Natural killer cell (primary cell): ENCODE results near the gene CCNDBP1. TPM values are rescaled to one million over a fixed set of nuclear protein-coding genes. Genes with fewer than 3 reads are reported as not detected.

Source experiments
- ATAC-seq, 3 donors: fragments of 150-1000 bp in 2 of 3; fragments of 200-7000 bp in 1 of 3; cut with Tn5 transposase; 1 replicate in 1 of 3; 2 replicates in 2 of 3; pipeline ENCODE4 v1.10.0; 2021; ENCODE audit warnings: mild to moderate bottlenecking in 2 of 3, moderate library complexity in 2 of 3
- DNase-seq, 2 donors: peaks; one replicate each; pipeline versions ENCODE4 v3.0.0 to v3.0.0-alpha.2; 2013 to 2021; ENCODE audit warnings: mixed read lengths in 1 of 2
- H3K27ac ChIP-seq: one replicate; pipeline ENCODE4 v1.5.1; 2013; ENCODE audit warnings: mild to moderate bottlenecking, low read length
- H3K27me3 ChIP-seq: one replicate; pipeline ENCODE4 v1.6.1; 2013; ENCODE audit warnings: low read length; ENCODE audit not compliant: control insufficient read depth, insufficient read depth
- H3K36me3 ChIP-seq: one replicate; pipeline ENCODE4 v1.6.1; 2013; ENCODE audit warnings: low read length; ENCODE audit not compliant: control insufficient read depth, insufficient read depth
- H3K4me1 ChIP-seq: one replicate; pipeline ENCODE4 v1.6.1; 2013; ENCODE audit warnings: low read length; ENCODE audit not compliant: control insufficient read depth, insufficient read depth
- H3K4me3 ChIP-seq: one replicate; pipeline ENCODE4 v1.5.1; 2013; ENCODE audit warnings: low read length
- H3K9me3 ChIP-seq: one replicate; pipeline ENCODE4 v1.6.1; 2013; ENCODE audit warnings: low read length; ENCODE audit not compliant: control insufficient read depth, insufficient read depth
- H3K27ac Mint-ChIP-seq, 2 donors: one replicate each; pipeline ENCODE4 v1.8.0; 2022; ENCODE audit warnings: mild to moderate bottlenecking in 2 of 2, mixed read lengths in 2 of 2, moderate library complexity in 1 of 2
- H3K27me3 Mint-ChIP-seq, 2 donors: one replicate each; pipeline ENCODE4 v1.8.0; 2022; ENCODE audit warnings: low read depth in 2 of 2, mixed read lengths in 2 of 2
- H3K36me3 Mint-ChIP-seq: one replicate; pipeline ENCODE4 v1.8.0; 2022; ENCODE audit warnings: mixed read lengths
- H3K4me1 Mint-ChIP-seq, 2 donors: one replicate each; pipeline ENCODE4 v1.8.0; 2022; ENCODE audit warnings: mixed read lengths in 2 of 2
- H3K4me3 Mint-ChIP-seq: one replicate; pipeline ENCODE4 v1.8.0; 2022; ENCODE audit warnings: mild to moderate bottlenecking, moderate library complexity, mixed read lengths
- H3K9me3 Mint-ChIP-seq, 2 donors: one replicate each; pipeline ENCODE4 v1.8.0; 2022; ENCODE audit warnings: mixed read lengths in 2 of 2
- CTCF ChIP-seq: fragments of 200-600 bp; IDR thresholded peaks from one replicate; pipeline ENCODE4 v1.8.0; 2022; ENCODE audit warnings: antibody characterized with exemption
- WGBS: methylation state at CpG from one replicate; pipeline ENCODE4 v1.1.7; 2013; ENCODE audit warnings: missing lambda C conversion rate; ENCODE audit not compliant: insufficient coverage; 5-methylcytosine and 5-hydroxymethylcytosine counted together
- intact Hi-C: fragments of 100-400 bp; cut with micrococcal nuclease; formaldehyde crosslinking; loops from one replicate; pipeline ENCODE4 v1.14.2; 2022
- total RNA-seq, 4 donors: library from RNA; stranded (reverse); fragments of 120-200 nt in 1 of 4; gene quantifications; one replicate each; pipeline versions ENCODE4 v1.2.3 to v1.2.4, GENCODE V29; 2013 to 2022

Gene CCNDBP1
- total RNA-seq, 3 donors from 2014 or later (not counting 1 experiment from before 2014, with no cell fraction given), result 120 to 150 (median 129) TPM

- DNase-seq, result no peak
- Histone ChIP-seq H3K27ac (no peak overlapping the region), H3K4me1 (peaks cover 24% of the 10 kb centered on the region), H3K4me3 (no peak overlapping the region), H3K9me3 (no peaks in the 10 kb centered on the region), H3K27me3 (no peaks in the 10 kb centered on the region), H3K36me3 (no peaks in the 10 kb centered on the region)
- Mint-ChIP-seq H3K27me3 (peaks cover 3 to 9% of the 10 kb centered on the region in 2 donors), H3K36me3 (no peaks in the 10 kb centered on the region), H3K9me3 (no peaks in the 10 kb centered on the region), H3K27ac (peak overlapping the region in 1 of 2 donors; percentile 29), H3K4me3 (no peak overlapping the region), H3K4me1 (peaks cover 0 to 25% of the 10 kb centered on the region in 2 donors)
- TF ChIP-seq CTCF, result no peak
- intact Hi-C loops, result no loop called here
- 80% methylated on average over 9 of the region's 9 CpGs for WGBS
- ATAC-seq, result no peak
Observed at GRCh38 chr15:43237842-43238470, 52.8 kb downstream of the CCNDBP1 start.

GRCh38 chr15:43238671-43239131 lies 53.5 kb downstream of the CCNDBP1 start:
- no peaks in the 10 kb centered on the region for H3K36me3 Mint-ChIP-seq
- DNase-seq (no peak), ATAC-seq (no peak)
- H3K9me3 Mint-ChIP-seq, result no peaks in the 10 kb centered on the region
- WGBS, result 66% methylated on average over 10 of the region's 10 CpGs
- H3K27me3 ChIP-seq, result no peaks in the 10 kb centered on the region
- no peaks in the 10 kb centered on the region for H3K9me3 ChIP-seq
- H3K36me3 ChIP-seq, result no peaks in the 10 kb centered on the region
- H3K27ac Mint-ChIP-seq, result peak overlapping the region in 1 of 2 donors; percentile 29
- H3K27ac ChIP-seq, result no peak overlapping the region
- intact Hi-C loops, result no loop called here
- no peak overlapping the region for H3K4me3 Mint-ChIP-seq
- no peak overlapping the region for H3K4me3 ChIP-seq
- peaks cover 0 to 25% of the 10 kb centered on the region in 2 donors for H3K4me1 Mint-ChIP-seq
- peaks cover 24% of the 10 kb centered on the region for H3K4me1 ChIP-seq
- no peak for TF ChIP-seq CTCF
- peaks cover 2 to 3% of the 10 kb centered on the region in 2 donors for H3K27me3 Mint-ChIP-seq

GRCh38 chr15:43239732-43240491 lies 54.7 kb downstream of the CCNDBP1 start:
- peaks cover 0 to 25% of the 10 kb centered on the region in 2 donors for H3K4me1 Mint-ChIP-seq
- H3K4me3 Mint-ChIP-seq, result no peak overlapping the region
- TF ChIP-seq CTCF, result no peak
- intact Hi-C loops, result no loop called here
- no peaks in the 10 kb centered on the region for H3K27me3 ChIP-seq
- no peak for DNase-seq
- H3K9me3 Mint-ChIP-seq, result no peaks in the 10 kb centered on the region
- H3K36me3 Mint-ChIP-seq, result no peaks in the 10 kb centered on the region
- H3K36me3 ChIP-seq, result no peaks in the 10 kb centered on the region
- H3K4me3 ChIP-seq, result no peak overlapping the region
- peak overlapping the region in 1 of 2 donors; percentile 38 for H3K27ac Mint-ChIP-seq
- no peaks in the 10 kb centered on the region for H3K9me3 ChIP-seq
- peak in 2 of 3 donors; percentile 46 to 63 for ATAC-seq
- H3K27me3 Mint-ChIP-seq, result peaks cover 0 to 3% of the 10 kb centered on the region in 2 donors
- 27% methylated on average over 6 of the region's 7 CpGs for WGBS
- H3K4me1 ChIP-seq, result peaks cover 24% of the 10 kb centered on the region
- peak overlapping the region; percentile 10 for H3K27ac ChIP-seq
